ENCODE data around the gene KIF16B.

The KIF16B gene

GRCh38 chr20:16517946-16518783 lies 55.1 kb downstream of the KIF16B start:
- DNase-seq: no peak

GRCh38 chr20:16516794-16517193 lies 56.5 kb downstream of the KIF16B start:
- no peak for DNase-seq

GRCh38 chr20:16515046-16515445 lies 58.2 kb downstream of the KIF16B start:
- DNase-seq: no peak

GRCh38 chr20:16514140-16514539 lies 59.1 kb downstream of the KIF16B start:
- no peak for DNase-seq

- no peak for DNase-seq
Observed at GRCh38 chr20:16505894-16506293, 67.4 kb downstream of the KIF16B start.

GRCh38 chr20:16501301-16501700 lies 71.9 kb downstream of the KIF16B start:
- DNase-seq: no peak

- no peak for DNase-seq
Observed at GRCh38 chr20:16500197-16500596, 73.1 kb downstream of the KIF16B start.

- no peak for DNase-seq
Observed at GRCh38 chr20:16498526-16499253, 74.6 kb downstream of the KIF16B start.

- no peak for DNase-seq
Observed at GRCh38 chr20:16497896-16498295, 75.4 kb downstream of the KIF16B start.

GRCh38 chr20:16493486-16493885 lies 79.8 kb downstream of the KIF16B start:
- no peak for DNase-seq

GRCh38 chr20:16491294-16491905 lies 81.8 kb downstream of the KIF16B start:
- no peak for DNase-seq

- no peak for DNase-seq
Observed at GRCh38 chr20:16490696-16491095, 82.6 kb downstream of the KIF16B start.

- DNase-seq: no peak
Observed at GRCh38 chr20:16488616-16489015, 84.6 kb downstream of the KIF16B start.

- DNase-seq: no peak
Observed at GRCh38 chr20:16488086-16488485, 85.2 kb downstream of the KIF16B start.

- no peak for DNase-seq
Observed at GRCh38 chr20:16486532-16486931, 86.7 kb downstream of the KIF16B start.

- DNase-seq: no peak
Observed at GRCh38 chr20:16485401-16485800, 87.8 kb downstream of the KIF16B start.

- no peak for DNase-seq
Observed at GRCh38 chr20:16483024-16483423, 90.2 kb downstream of the KIF16B start.

GRCh38 chr20:16481977-16482376 lies 91.3 kb downstream of the KIF16B start:
- DNase-seq: no peak

GRCh38 chr20:16479666-16480065 lies 93.6 kb downstream of the KIF16B start:
- no peak for DNase-seq

- DNase-seq: no peak
Observed at GRCh38 chr20:16477632-16478031, 95.6 kb downstream of the KIF16B start.

- no peak for DNase-seq
Observed at GRCh38 chr20:16476032-16476431, 97.2 kb downstream of the KIF16B start.

GRCh38 chr20:16475225-16475624 lies 98.0 kb downstream of the KIF16B start:
- DNase-seq: no peak

GRCh38 chr20:16474363-16474762 lies 98.9 kb downstream of the KIF16B start:
- DNase-seq: no peak
